ENCODE data around the gene TECTB.

The TECTB gene

DNA sequence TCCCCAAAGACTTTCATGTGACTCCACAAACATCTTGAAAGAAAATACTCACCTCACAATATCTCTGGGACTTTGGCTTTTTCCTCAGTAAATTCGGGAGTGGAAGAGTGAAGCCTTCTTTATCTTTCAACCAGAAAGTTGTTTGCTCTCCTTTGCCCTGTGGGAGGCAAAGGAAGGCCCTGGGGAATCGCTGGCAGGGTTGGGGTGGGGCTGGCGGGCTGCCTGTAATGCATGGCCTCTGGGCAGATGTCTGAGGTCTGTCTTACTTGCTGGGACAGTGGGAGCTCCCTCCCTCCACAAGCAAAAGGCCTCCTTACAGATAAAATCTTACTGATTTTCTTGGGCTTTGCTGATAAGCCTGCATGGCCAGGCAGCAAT lies 24.9 kb downstream of the TECTB start:
- no peak for DNase-seq (ENCODE audit: low read depth, low spot score)

GRCh38 chr10:112311481-112311880 lies 28.3 kb downstream of the TECTB start:
- DNase-seq (ENCODE audit: low read depth, low spot score) = no peak

DNA sequence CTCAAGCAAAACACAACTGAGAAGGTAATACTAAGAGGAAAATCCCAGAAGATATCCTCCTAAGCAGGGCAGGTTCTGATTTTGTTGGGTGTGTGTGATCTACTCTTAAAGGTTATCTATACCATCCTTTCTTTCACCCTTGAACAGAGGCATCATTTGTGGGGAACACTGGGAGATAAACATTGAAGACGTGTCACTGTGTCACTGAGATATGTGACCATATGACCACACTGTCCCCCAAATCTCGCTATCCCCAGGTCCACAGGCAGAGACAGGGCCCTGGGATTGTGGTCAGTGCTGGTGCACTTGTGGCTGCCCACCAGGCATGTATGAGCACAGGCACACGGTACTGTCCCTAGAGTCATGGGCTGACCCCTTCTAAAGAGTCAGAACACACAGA lies 30.0 kb downstream of the TECTB start:
- DNase-seq (ENCODE audit: low read depth, low spot score) = no peak

GRCh38 chr10:112313911-112314310 lies 30.7 kb downstream of the TECTB start:
- no peak for DNase-seq (ENCODE audit: low read depth, low spot score)

GRCh38 chr10:112314822-112315474 lies 31.7 kb downstream of the TECTB start:
- DNase-seq (ENCODE audit: low read depth, low spot score) = peak; percentile 53

DNA sequence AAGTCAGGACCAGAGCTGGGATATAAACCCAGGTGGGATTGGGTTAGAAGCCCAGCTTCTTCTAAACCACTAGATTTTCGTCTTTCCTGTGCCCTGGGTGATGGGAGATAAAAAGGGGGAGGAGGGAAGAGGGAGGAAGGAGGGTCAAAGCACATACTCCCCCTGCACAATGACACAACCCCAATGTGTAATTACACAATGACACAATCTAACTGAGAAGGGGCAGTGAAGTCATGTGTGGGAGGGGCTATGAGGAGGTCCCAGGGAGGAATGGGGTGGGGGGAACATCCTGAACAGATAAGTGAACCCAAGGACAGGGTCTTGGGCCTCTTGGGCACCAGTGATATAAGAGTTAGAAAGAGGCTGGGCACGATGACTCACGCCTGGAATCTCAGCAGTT lies 44.5 kb downstream of the TECTB start:
- no peak for DNase-seq (ENCODE audit: low read depth, low spot score)

DNA sequence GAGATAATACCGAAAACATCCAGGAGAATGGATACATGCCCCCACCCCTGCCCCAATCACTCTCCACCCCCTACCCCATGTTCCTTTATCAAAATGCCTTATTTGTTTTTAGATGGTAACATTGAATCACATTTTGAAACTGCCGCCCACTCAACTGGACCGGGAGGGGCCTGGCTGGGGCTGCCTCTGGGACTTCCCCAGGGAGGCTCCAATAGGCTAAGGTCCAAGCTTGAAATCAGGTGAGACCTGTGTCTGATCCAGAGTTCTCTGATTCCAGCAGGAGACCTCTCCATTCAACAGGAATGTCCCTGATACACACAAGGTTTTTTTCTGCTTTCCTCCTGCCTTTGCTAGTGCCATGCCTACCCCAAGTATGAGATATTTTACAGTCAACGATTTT lies 47.0 kb downstream of the TECTB start:
- DNase-seq (ENCODE audit: low read depth, low spot score) = no peak

DNA sequence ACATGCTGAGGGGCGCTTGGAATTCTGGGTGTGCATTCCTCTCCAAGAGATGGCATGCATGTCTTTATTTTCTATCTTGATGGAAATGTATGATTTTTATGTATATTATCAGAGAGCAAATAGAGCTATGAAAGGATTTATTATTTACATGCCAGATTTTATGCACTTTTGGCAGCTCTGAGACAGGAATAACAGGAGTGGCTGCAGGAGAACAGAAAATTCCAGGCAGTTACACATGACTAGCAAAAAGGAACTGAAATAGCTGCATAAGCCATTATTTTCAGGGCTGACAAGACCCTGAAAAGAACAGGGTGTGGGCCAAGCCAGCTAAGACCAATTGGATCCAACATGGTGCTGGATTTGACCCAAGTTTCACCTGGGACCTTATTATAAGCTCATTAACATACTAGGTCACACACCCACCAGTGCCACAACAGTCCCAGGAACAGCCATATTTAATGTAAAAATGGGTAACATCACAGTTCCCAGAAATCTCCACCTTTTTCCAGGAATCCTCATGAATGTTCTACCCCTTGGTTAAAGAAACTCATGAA lies 47.5 kb downstream of the TECTB start:
- DNase-seq (ENCODE audit: low read depth, low spot score) = no peak

GRCh38 chr10:112332022-112332421 lies 48.8 kb downstream of the TECTB start:
- DNase-seq (ENCODE audit: low read depth, low spot score) = no peak

GRCh38 chr10:112332509-112333228 lies 49.5 kb downstream of the TECTB start:
- DNase-seq (ENCODE audit: low read depth, low spot score) = no peak

DNA sequence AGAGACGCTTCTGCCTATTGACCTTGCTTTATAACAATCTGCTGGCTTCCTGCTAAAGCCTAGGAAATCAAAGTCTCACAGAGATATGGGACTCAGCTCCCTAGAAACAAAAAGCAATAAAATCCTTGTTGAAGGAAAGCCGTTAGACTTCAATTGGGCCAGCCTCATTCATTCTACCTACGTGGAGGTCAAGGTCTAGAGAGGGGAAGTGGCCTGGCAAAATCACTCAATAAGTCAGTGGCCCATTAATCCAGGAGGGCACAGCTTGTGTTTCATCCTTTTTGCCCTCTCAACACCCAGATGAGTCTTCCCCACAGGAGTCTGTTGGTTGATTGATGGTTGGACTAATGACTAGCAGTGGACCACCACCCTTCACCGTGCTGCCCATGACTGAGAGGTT lies 50.3 kb downstream of the TECTB start:
- no peak for DNase-seq (ENCODE audit: low read depth, low spot score)

DNA sequence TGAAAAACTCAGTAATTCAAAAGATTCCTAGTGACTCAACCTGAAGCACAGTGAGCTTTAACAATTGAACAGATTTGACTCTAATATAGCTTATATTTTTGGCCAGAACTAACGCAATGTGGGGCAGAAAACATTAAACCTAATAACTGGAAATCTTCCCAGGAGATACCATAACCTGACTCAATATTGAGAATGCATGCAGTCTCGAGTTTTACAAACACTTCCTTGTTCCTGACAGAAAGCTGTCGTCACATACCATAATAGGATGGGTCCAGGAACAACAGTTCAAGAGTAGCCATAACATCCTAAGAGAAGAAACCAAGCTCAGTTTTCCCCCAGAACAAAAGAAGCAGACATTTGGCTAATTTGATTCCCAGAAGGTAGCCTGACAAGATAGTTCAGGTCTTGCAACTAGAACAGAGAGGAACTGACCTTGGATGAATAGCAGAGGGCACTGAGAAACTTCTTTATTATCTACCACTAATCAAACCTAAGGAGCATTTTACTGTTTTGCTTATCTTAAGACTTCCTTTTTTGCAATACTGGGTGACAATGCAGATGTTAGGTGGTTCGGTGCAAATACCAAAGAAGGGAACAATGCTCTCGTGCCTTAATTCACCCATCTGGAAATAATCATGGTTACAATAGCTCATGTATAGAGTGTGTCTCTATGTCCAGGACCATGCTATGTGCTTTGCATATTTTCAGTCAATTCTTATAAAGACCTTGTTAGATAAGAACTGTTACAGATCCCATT lies 52.1 kb downstream of the TECTB start:
- DNase-seq (ENCODE audit: low read depth, low spot score) = no peak

GRCh38 chr10:112335868-112336265 lies 52.7 kb downstream of the TECTB start:
- DNase-seq (ENCODE audit: low read depth, low spot score) = no peak

DNA sequence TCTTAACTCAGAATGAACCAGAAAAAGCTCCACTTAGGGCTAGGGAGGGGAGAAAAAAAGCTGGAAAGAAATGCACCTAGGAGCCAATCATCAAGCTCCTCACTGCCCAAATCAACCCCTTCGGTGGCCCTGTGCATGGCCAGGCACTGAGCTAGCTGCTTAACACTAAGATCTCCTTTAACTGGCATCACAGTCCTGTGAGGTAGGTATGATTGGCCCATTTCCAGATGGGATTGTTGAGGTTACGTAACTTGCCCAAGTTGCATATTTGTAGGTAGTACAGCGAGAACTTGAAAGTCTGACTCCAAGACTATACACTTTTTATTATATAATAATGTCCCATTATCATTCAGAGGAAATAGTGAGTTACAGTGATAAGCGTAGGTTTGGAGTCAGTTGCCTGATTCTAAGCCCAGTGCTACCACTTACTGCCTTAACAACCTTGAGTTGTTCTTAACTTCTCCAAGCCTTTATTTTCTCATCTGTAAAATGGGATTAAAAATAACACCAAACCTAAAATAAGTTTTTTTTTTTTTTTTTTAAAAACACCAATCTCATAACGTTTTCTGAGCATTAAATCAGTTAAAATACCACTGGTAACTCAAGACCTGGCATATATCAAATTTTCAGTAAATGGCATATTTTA lies 53.5 kb downstream of the TECTB start:
- no peak for DNase-seq (ENCODE audit: low read depth, low spot score)

- DNase-seq (ENCODE audit: low read depth, low spot score) = no peak
Observed at GRCh38 chr10:112338957-112339356, 55.8 kb downstream of the TECTB start.

DNA sequence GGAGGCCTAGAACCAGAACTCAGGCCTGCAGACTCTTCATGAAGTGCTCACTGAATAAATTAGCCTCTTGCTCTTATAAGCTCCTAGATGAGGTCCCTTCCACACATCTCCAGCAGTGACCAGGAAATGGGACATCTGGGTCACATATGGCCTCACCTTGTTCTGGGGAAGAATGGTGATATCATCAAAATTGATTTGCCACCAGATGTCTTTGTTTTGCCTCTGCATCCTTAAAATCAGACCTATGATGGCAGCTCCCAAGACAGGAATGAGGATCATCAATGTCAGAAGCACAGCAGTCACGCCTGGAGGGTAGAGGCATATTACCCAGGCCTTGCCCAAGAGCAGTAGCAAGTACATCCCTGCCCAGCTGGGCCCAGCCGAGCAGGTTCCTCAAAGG lies 57.4 kb downstream of the TECTB start:
- DNase-seq (ENCODE audit: low read depth, low spot score) = no peak

DNA sequence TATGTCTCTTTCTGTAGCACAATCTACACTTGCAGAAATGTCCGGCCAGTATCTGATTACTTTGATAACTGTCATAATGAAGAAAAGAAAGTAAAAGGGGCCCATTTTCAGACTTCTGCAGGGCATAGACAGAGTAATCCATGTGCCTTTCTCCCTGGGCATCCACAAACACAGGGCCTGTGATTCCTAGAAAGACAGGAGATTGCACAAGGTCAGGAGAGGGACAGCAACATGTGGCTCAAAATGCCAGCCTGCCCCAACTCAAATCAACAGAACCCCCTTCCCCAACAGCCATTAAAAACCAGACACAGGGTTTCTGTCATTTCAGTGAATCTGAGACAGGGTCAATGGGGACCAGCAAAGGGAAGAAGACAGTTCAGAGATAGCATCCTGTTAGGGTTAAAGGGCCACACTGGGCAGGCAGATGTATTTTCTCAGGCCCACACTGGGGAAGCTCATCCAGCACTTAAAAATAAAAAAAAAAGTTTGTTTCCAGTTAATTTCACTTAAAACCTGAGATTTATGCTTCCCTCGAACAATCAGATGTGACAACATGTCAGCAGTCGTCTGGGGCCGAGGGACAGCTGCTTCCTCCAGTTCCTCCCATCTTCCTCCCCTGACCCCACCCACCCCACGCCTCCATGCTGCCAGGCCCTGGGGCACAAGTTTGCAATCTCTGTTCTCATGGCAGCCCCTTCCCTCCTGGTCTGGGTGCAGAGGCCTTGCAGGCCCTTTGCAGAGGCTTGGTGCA lies 60.0 kb downstream of the TECTB start:
- DNase-seq (ENCODE audit: low read depth, low spot score) = no peak

- DNase-seq (ENCODE audit: low read depth, low spot score) = no peak
Observed at GRCh38 chr10:112344261-112344660, 61.1 kb downstream of the TECTB start.

DNA sequence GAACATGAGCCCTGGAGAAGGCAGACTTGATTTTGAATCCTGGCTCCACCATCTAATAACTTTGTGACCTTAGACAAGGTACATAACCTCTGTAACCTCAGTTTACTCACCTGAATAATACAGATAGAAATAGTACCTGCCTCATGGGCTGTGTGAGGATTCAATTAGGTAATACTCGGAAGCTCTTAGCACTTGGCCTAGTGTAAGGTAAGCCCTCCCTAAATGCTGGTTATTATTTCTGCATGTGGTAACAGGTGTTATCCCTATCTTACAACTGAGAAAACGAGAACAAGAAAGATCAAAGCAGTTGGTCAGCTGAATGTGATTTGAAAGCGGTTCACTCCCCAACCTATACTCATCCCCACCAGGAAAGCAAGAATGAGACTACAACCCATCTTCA lies 62.0 kb downstream of the TECTB start:
- no peak for DNase-seq (ENCODE audit: low read depth, low spot score)

DNA sequence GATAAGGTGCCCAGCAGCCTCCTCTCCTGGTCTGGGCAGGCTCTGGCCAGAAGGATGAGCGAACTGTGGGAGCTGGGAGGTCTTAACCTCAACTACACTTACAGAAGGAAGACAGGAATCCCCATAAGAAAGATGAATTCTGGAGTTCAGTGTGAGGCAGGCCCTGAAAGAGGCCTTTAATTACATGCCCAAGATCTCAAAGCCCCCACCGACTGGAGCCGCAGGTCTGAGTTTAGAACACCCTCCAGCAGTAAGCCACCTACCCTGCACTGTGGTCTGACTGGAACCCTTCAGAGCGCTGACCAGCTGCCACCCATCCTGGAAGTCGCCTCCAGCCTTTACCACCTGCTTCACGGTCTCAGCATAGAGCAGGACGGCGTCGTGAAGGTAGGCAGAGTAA lies 62.5 kb downstream of the TECTB start:
- DNase-seq (ENCODE audit: low read depth, low spot score) = no peak

- DNase-seq (ENCODE audit: low read depth, low spot score) = no peak
Observed at GRCh38 chr10:112346774-112347173, 63.6 kb downstream of the TECTB start.

Data from activated naive CD8-positive, alpha-beta T cell treated with anti-CD3 and anti-CD28 coated beads, Interleukin-2, amount 50 U/mL, for 16 hours (primary cell).